Mesothelial cell of epicardium (in vitro differentiated cells): ENCODE results near the gene NHERF2. TPM values are rescaled to one million over a fixed set of nuclear protein-coding genes. Genes with fewer than 3 reads are reported as not detected.

Experiments used
- DNase-seq, 2 experiments: peaks; one replicate each; pipeline ENCODE4 v3.0.0; 2021; ENCODE audit warnings: low spot score in 2 of 2; ENCODE audit not compliant: unreplicated experiment in 2 of 2
- H3K27ac Mint-ChIP-seq: 2 replicates; pipeline ENCODE4 v1.8.0; 2021; ENCODE audit warnings: mixed read lengths
- H3K27me3 Mint-ChIP-seq: 2 replicates; pipeline ENCODE4 v1.8.0; 2021; ENCODE audit warnings: low read depth, mixed read lengths
- H3K36me3 Mint-ChIP-seq: 2 replicates; pipeline ENCODE4 v1.8.0; 2021; ENCODE audit warnings: mixed read lengths
- H3K4me1 Mint-ChIP-seq: 2 replicates; pipeline ENCODE4 v1.8.0; 2021; ENCODE audit warnings: mixed read lengths
- H3K4me3 Mint-ChIP-seq: 2 replicates; pipeline ENCODE4 v1.8.0; 2021; ENCODE audit warnings: mild to moderate bottlenecking, moderate library complexity, mixed read lengths
- H3K9me3 Mint-ChIP-seq: 2 replicates; pipeline ENCODE4 v1.8.0; 2021; ENCODE audit warnings: mixed read lengths
- CTCF ChIP-seq: fragments of 200-600 bp; sonication (generic); IDR thresholded peaks from one replicate; pipeline ENCODE4 v1.5.0; 2021; ENCODE audit warnings: antibody characterized with exemption; ENCODE audit not compliant: unreplicated experiment
- total RNA-seq: library from RNA; stranded (reverse); gene quantifications from 3 replicates; pipeline ENCODE4 v1.2.1, GENCODE V29; 2021

NHERF2 gene
- total RNA-seq, 1 donor from 2014 or later, result 51.3 TPM

- H3K27ac Mint-ChIP-seq, result no peak overlapping the region
- H3K4me3 Mint-ChIP-seq, result no peak overlapping the region
- peaks cover 11% of the 10 kb centered on the region for H3K4me1 Mint-ChIP-seq
- H3K9me3 Mint-ChIP-seq, result no peaks in the 10 kb centered on the region
- DNase-seq, result no peak
- TF ChIP-seq CTCF, result no peak
- peaks cover 9% of the 10 kb centered on the region for H3K36me3 Mint-ChIP-seq
- H3K27me3 Mint-ChIP-seq, result no peaks in the 10 kb centered on the region
Observed at GRCh38 chr16:2002406-2003230, 24.1 kb upstream of the NHERF2 start.

DNA sequence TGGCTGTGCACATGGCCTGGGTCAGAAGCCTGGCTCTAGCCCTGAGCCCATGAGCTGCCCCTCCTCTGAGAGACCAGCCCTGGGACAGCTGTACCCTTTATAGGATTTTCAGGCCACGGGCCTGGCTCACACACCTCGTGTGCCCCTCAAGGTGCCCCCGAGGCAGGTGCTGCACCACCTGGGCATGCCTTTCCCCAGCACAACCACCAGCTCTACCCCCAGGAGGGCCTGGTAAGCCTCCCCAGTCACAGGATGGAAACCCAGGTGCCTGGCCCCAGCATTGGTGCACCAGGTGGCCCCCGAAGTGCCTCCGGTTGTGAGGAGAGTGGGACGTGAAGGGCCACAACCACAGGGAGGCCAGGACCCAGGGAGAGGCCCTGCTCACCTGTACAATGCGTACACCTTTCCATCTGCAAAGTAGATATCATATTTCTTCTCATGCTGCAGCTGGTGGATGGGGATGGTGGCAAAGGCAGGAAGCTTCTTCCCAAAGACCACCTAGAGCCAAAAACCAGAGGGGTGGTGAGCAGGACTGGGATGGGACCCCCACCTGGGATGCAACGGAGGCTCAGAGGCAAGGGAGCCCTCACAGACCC is 23.4 kb upstream of the NHERF2 start:
- H3K4me3 Mint-ChIP-seq, result no peak overlapping the region
- TF ChIP-seq CTCF, result no peak
- H3K27me3 Mint-ChIP-seq, result no peaks in the 10 kb centered on the region
- H3K9me3 Mint-ChIP-seq, result no peaks in the 10 kb centered on the region
- H3K4me1 Mint-ChIP-seq, result peaks cover 17% of the 10 kb centered on the region
- no peak overlapping the region for H3K27ac Mint-ChIP-seq
- peaks cover 8% of the 10 kb centered on the region for H3K36me3 Mint-ChIP-seq
- no peak for DNase-seq

DNA sequence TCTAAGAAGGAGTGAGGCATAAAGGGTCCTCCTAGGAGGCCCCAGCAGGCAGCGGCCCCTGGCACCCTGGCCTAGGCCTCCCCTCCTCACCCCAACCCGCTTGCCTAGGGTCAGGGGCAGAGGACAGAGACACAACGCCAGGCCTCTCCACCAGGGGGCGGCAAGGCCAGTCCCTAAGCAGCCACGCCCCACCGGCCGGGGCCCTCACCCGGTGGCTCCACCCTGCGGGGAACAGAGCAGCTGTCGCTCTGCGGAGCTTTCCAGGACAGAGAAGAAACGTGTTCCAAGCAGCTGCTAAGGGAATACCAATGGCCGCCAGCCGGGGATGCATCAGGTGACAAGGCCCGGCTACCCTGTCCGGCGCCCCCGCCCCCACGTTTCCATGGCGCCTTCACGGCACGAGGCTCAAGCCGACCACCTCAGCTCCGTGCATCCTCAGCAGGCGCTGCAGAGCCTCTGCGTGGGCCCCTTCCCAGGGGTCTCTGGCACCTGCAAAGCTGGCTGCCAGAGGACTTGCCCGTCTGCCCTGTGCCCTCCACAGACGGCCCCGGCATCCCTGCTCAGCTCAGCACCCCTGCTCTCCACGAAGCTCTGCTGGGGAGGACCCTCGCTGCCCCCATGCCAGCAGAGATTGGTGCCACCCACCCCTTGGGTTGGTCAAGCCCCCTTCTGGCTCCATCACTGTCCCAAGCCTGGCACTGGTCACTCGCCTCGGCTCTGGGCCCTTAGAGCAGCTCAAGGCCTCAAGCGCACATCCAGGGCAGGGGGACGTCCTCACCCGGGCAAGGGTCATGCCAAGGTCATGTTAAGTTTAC is 22.7 kb upstream of the NHERF2 start:
- Mint-ChIP-seq H3K4me1 (peaks cover 24% of the 10 kb centered on the region), H3K4me3 (no peak overlapping the region), H3K27ac (no peak overlapping the region), H3K36me3 (peaks cover 8% of the 10 kb centered on the region), H3K27me3 (no peaks in the 10 kb centered on the region), H3K9me3 (no peaks in the 10 kb centered on the region)
- TF ChIP-seq CTCF, result peak; percentile 91
- DNase-seq, result peak; percentile 83 to 91

DNA sequence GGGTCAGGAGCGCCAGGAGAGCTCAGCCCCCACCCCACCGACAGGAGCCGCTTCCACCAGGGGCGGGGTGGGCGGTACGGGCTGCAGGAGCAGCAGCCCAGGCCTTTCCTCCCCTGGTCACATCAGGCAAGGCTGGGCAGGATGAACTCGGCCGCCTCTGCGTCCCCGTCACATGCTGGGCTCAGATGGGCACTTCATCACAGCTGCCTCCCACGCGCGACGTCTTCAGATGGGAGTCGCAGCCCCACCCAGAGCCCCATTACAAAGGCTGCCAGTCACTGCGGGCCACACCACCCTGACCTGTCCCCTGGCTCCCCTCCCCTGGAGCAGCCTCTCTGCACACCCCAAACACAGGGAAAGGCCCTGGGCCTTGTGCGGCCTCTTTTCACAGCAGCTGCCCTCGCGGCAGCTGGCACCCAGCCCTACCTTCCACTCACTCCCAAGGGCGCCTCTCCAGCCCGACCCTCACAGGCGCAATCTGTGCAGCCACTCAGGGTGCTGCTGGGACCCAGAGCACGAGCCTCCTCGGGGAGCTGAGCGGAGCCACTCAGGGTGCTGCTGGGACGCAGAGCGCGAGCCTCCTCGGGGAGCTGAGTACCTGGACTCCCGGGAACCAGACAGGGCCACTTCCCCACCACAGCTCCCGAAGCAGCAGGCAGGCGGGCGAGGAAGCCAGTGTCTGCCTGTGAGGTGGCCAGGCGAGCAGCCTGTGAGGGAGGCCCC is 21.7 kb upstream of the NHERF2 start:
- Mint-ChIP-seq H3K36me3 (peaks cover 8% of the 10 kb centered on the region), H3K27me3 (no peaks in the 10 kb centered on the region), H3K4me3 (no peak overlapping the region), H3K27ac (no peak overlapping the region), H3K9me3 (no peaks in the 10 kb centered on the region), H3K4me1 (peaks cover 24% of the 10 kb centered on the region)
- DNase-seq, result no peak
- no peak for TF ChIP-seq CTCF

DNA sequence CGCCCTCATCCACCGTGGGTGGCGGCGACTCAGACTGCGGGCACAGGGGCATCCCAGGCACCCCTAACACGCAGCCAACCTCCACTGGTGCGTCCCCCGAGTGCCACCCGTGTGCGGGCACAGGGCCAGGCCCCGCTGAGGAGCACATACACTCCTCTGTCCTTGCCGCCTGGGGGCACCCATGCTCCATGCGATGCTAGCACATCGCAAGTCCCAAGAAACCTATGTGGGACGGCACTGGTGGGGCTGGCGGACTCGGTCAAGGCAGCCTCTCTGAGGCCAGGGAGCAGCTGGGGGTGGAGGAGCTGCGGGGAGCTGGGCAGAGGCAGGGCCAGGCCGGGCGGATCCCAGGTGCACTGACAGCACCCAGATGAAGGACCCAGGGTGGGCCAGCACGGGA is 21.1 kb upstream of the NHERF2 start:
- Mint-ChIP-seq H3K4me1 (peaks cover 29% of the 10 kb centered on the region), H3K4me3 (no peak overlapping the region), H3K27me3 (no peaks in the 10 kb centered on the region), H3K36me3 (peaks cover 8% of the 10 kb centered on the region), H3K27ac (no peak overlapping the region), H3K9me3 (no peaks in the 10 kb centered on the region)
- DNase-seq, result no peak
- no peak for TF ChIP-seq CTCF
